IPS-NIHi11 (cell line): ENCODE measurements around the gene EP300.
"Not testable (repeated sequence)": the region's sequence is repeated elsewhere in the genome, so short reads cannot be mapped to it uniquely, and the experiment has no call there.

ENCODE experiments used
- DNase-seq: peaks from one replicate; pipeline ENCODE4 v3.0.0; 2012; ENCODE audit warnings: mixed read lengths, low spot score

The EP300 gene

DNA sequence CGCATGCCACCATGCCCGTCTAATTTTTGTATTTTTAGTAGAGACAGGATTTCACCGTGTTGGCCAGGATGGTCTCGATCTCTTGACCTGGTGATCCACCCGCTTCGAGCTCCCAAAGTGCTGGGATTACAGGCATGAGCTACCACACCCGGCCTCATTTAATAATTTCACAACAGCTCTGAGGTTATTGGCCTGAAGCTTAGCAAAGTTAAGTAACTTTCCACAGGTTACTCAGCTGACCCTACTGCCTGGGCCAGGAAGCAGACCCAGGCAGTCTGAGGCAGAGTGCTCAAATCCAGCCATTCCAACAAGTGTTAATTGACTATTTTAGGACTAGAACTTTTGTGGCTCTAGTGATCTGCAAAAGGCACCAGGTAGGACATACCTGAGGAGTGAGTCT lies 60.5 kb downstream of the EP300 start:
- no peak for DNase-seq

DNA sequence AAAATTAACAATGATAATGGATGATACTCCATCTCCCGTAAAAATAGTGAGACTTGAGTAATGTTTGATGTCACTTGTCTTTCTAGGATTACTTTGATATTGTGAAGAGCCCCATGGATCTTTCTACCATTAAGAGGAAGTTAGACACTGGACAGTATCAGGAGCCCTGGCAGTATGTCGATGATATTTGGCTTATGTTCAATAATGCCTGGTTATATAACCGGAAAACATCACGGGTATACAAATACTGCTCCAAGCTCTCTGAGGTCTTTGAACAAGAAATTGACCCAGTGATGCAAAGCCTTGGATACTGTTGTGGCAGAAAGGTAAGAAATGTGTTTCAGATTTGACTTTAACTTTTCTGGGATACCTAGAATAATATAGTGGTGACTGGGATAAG lies 64.7 kb downstream of the EP300 start:
- DNase-seq: no peak

GRCh38 chr22:41169157-41169556 lies 76.8 kb downstream of the EP300 start:
- DNase-seq: no peak

DNA sequence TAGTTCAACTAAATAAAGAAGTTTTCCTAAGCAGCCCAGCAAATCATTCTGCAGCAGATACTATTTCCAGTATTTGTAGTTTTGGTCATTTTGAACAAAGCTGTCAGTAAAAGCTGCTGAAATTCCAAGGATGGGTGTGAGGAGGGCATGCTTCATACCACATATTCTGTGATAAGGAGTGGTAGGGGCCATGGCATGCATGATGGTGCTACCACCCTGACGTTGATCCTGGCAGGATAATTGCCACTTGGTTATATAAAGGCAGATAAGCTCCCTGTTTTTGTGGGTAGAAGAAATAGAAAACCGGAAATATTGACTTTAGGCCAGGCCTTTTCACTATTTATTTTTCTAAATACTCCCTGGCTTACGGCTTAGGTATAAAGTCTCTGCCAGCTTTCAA lies 79.6 kb downstream of the EP300 start:
- no peak for DNase-seq

DNA sequence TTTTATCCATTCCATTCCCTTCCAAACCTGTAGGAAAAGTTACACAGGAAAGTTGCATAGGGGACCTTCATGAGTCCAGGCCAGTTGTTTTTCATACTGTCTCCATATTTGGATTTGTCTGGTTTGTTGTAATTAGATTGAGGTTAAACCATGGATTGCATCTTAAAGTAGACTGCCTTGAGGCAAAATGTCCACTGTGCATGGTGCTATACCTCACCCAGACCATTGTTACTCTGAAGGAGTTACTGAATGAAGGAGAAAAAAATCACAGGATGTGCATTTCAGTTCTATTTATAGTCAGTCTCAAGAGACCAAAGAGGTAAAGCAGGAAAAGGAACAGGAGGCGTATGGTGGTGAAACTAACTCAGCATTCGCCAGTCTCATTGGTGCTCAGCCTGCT lies 83.2 kb downstream of the EP300 start:
- DNase-seq: no peak

DNA sequence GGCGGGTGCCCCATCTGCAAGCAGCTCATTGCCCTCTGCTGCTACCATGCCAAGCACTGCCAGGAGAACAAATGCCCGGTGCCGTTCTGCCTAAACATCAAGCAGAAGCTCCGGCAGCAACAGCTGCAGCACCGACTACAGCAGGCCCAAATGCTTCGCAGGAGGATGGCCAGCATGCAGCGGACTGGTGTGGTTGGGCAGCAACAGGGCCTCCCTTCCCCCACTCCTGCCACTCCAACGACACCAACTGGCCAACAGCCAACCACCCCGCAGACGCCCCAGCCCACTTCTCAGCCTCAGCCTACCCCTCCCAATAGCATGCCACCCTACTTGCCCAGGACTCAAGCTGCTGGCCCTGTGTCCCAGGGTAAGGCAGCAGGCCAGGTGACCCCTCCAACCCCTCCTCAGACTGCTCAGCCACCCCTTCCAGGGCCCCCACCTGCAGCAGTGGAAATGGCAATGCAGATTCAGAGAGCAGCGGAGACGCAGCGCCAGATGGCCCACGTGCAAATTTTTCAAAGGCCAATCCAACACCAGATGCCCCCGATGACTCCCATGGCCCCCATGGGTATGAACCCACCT lies 84.7 kb downstream of the EP300 start:
- DNase-seq: no peak

GRCh38 chr22:41177622-41178424 lies 85.4 kb downstream of the EP300 start:
- peak; percentile 23 for DNase-seq

- no peak for DNase-seq
These were observed 86.1 kb downstream of the EP300 start for GRCh38 chr22:41178425-41178975.

DNA sequence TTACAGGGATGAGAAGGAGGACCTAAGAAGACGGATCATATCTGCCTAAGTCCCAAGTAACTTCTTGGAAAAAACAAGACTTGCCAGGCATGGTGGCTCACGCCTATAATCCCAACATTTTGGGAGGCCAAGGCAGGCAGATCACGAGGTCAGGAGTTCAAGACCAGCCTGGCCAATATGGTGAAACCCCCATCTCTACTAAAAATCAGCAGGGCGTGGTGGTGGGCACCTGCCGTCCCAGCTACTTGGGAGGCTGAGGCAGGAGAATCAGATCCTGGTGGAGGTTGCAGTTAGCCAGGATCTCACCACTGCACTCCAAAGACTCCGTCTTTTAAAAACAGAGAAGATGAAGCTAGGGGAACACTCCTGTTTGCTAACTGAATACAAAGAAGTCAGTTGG lies 88.0 kb downstream of the EP300 start:
- not testable (repeated sequence) for DNase-seq

DNA sequence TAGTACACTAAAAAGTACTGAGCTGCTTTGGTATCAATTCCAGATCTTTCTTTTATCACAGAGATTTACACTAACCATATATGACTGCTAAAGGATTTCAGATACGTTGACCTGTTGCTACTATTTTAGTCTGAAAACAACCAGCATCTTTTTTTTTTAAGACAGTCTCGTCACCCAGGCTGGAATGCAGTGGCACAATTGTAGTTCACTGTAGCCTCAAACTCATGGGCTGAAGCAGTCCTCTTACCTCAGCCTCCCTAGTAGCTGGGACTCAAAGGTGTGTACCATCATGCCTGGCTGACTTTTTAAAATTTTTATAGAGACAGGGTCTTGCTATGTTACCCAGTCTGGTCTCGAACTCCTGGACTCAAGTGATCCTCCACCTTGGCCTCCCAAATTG lies 88.5 kb downstream of the EP300 start:
- no peak for DNase-seq

- no peak for DNase-seq
These were observed 89.2 kb downstream of the EP300 start for GRCh38 chr22:41181349-41182241.

- DNase-seq: no peak
These were observed 92.3 kb downstream of the EP300 start for GRCh38 chr22:41184679-41185078.

DNA sequence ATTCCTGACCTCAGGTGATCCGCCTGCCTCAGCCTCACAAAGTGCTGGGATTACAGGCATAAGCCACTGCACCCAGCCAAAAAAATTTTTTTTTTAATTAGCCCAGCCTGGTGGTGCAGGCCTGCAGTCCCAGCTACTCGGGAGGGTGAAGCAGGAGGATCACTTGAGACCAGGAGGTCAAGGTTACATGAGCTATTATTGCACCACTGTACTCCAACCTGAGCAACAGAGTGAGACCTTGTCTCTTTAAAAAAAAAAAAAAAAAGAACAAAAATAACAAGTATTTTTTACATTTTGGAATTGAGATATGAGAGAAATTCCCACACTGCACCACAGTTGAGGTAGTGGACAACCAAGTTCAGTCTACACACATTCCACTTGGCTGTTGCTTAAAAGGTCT lies 99.1 kb downstream of the EP300 start:
- no peak for DNase-seq

- no peak for DNase-seq
These were observed 101.4 kb downstream of the EP300 start for GRCh38 chr22:41193829-41194228.

- DNase-seq: peak; percentile 97
These were observed 104.9 kb downstream of the EP300 start for GRCh38 chr22:41197038-41197972.

- DNase-seq: no peak
These were observed 105.7 kb downstream of the EP300 start for GRCh38 chr22:41198027-41198580.

DNA sequence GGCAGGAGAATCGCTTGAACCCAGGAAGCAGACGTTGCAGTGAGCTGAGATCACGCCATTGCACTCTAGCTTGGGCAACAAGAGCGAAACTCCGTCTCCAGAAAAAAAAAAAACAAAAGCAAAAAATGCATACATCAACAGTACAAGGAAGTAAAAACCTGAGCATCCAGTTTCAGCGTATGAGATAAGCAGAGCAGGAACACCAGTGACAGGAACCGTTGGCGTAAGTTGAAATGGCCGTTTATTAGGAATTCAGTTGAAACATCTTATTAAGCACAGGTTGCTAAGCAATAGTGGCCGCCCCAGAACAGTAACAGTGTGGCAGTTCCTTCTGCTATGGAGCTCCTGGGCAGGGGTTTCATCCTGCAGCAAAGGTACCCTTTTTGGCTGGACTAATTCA lies 108.7 kb downstream of the EP300 start:
- DNase-seq: no peak

- no peak for DNase-seq
These were observed 110.7 kb downstream of the EP300 start for GRCh38 chr22:41203118-41203517.

DNA sequence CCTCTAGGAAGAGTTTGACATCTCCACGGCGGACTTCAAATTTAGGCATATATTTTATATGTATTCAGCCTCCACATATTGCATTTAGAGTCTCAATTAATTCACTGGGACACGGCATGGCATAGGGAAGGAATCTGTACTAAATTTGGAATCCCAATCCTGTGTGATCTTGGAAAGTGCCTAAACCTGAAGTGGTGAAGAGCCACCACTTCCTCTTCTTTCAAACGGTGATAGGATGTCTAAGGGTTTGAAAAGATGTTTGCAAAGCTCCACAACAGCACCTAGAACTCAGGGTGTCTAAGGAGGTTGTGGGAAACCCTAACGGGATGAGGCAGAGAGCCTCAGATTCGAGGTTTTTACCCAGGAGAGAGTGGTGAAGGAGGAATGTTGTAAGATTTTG lies 111.7 kb downstream of the EP300 start:
- no peak for DNase-seq

DNA sequence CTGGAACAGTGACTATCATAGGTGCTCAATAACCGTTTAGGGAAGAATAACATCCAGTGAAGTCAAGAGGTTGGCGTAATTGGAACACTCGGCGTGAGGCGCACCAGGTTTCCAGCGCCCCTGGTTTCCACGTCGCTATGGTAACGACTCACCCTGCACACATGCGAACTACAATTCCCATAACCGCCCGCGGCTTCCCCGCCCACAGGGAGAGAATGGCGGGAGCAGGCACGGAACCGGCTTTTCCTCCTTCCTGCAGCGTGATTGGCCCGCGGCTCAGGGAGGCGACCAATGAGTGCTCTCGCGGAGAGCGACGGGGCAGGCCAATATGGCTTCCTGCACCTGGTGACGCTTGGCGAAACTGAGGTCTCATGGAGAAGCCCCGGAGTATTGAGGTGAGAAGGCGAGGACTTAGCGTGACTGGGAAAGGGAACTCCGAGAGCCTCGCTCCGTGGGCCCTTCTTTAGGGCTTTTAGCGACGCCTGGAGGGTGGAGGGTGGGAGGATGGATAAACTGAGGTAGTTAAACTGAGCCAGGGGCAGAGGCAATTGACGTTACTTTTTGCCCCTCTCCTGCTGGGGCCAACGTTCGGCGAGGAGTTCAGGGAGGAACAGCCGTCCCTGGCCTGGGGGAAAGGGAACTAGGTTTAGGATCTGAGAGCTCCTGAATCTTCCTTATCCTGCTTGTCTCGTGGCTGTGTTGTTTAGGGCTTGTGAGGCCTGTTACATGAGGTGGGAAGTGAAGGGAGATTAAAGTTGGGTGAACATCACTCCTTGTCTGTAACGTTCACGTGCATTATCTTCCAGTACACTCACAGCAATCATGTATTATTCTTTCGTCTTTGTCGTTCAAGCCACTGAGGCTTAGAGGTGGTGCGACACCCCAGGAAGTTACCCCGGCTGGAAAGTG lies 112.9 kb downstream of the EP300 start, which contains the start of gene L3MBTL2:
Gene L3MBTL2 (plus strand): TSS at position 321 of the 909 bp plus-strand sequence. CDS start 51 bp downstream, at position 372.
- peak; percentile 100 for DNase-seq
